Right lobe of liver (tissue), 6 donors: ENCODE results near the gene P3H2. TPM values are rescaled to one million over a fixed set of nuclear protein-coding genes. Genes with fewer than 3 reads are reported as not detected.

Experiments used
- ATAC-seq, 4 donors: fragments of 200-7000 bp; cut with Tn5 transposase; one replicate each; pipeline ENCODE4 v1.9.1; 2020; ENCODE audit warnings: mild to moderate bottlenecking in 4 of 4, moderate library complexity in 4 of 4
- DNase-seq, 3 donors: peaks; one replicate each; pipeline ENCODE4 v3.0.0-alpha.2; 2020
- H3K27ac ChIP-seq, 3 donors: fragments of 200-600 bp; one replicate each; pipeline ENCODE4 v1.8.0; 2022
- H3K27me3 ChIP-seq, 2 donors: fragments of 200-600 bp; one replicate each; pipeline ENCODE4 v1.8.0; 2022
- H3K36me3 ChIP-seq, 4 donors: fragments of 200-600 bp; sonication (generic) in 1 of 4; one replicate each; pipeline versions ENCODE4 v1.5.1 to v1.8.0; 2017 to 2022; ENCODE audit warnings: control low read depth in 1 of 4
- H3K4me1 ChIP-seq, 4 donors: fragments of 200-600 bp; sonication (generic) in 1 of 4; one replicate each; pipeline versions ENCODE4 v1.5.1 to v1.8.0; 2017 to 2022; ENCODE audit warnings: control low read depth in 1 of 4
- H3K4me3 ChIP-seq, 3 donors: fragments of 200-600 bp; one replicate each; pipeline ENCODE4 v1.8.0; 2022
- H3K9me3 ChIP-seq, 4 donors: fragments of 200-600 bp; sonication (generic) in 1 of 4; one replicate each; pipeline versions ENCODE4 v1.5.1 to v1.8.0; 2017 to 2022; ENCODE audit warnings: control low read depth in 1 of 4
- CTCF ChIP-seq, 4 donors: fragments of 200-600 bp in 3 of 4; fragments of 450-650 bp in 1 of 4; IDR thresholded peaks; one replicate each; pipeline versions ENCODE4 v1.5.1 to v1.8.0; 2016 to 2022; ENCODE audit warnings: antibody characterized with exemption in 4 of 4, mild to moderate bottlenecking in 2 of 4
- POLR2A ChIP-seq: fragments of 450-650 bp; IDR thresholded peaks from one replicate; pipeline ENCODE4 v1.6.1; 2017; ENCODE audit warnings: antibody characterized with exemption, mild to moderate bottlenecking
- WGBS: methylation state at CpG from one replicate; pipeline ENCODE4 v1.1.6; 2018; ENCODE audit warnings: low coverage, low lambda C conversion rate; ENCODE audit not compliant: insufficient coverage; ENCODE audit errors: missing lambda C conversion rate; 5-methylcytosine and 5-hydroxymethylcytosine counted together
- intact Hi-C, 2 donors: fragments of 100-400 bp; cut with DNase I; formaldehyde crosslinking; loops; one replicate each; pipeline versions ENCODE4 v1.11.2 to v1.14.1; 2022
- total RNA-seq, 6 experiments: library from RNA; depleted of rRNA in 2 of 6; stranded (reverse); fragments of >200 nt in 2 of 6; fragmentation: NEBNext Ultra II Directional in 3 of 6; extraction: Animal tissue kit (Norgen Biotek cat#: 25700) in 3 of 6; gene quantifications; one replicate each; pipeline versions ENCODE4 v1.1.0 to v1.2.4, GENCODE V29; 2016 to 2023
- donor health status: DM: no; HTN: yes; CAD: no.
- donor health status: DM: no; HTN: no; CAD: no.
- donor health status: DM: no; HTN: no; CAD: no.
- donor health status: DM: no; HTN: yes; CAD: no.
- donor health status: DM: no; HTN: yes; CAD: no.

The P3H2 gene
- total RNA-seq, 6 experiments from 2014 or later = 3.2 to 8.7 (median 6.5) TPM

GRCh38 chr3:190097617-190098016 is 23.1 kb downstream of the P3H2 start:
- no peaks in the 10 kb centered on the region for H3K4me1 ChIP-seq
- TF ChIP-seq POLR2A (no peak), CTCF (IDR thresholded peaks at IDR 0.05) (no peak)
- H3K27me3 ChIP-seq = no peaks in the 10 kb centered on the region
- DNase-seq (no peak), ATAC-seq (no peak)
- no peak overlapping the region for H3K4me3 ChIP-seq
- WGBS = 67% methylated on average over 3 of the region's 3 CpGs
- intact Hi-C loops = no loop called here
- H3K27ac ChIP-seq = no peak overlapping the region
- no peaks in the 10 kb centered on the region for H3K9me3 ChIP-seq
- no peaks in the 10 kb centered on the region for H3K36me3 ChIP-seq

GRCh38 chr3:190097025-190097424 is 23.7 kb downstream of the P3H2 start:
- 76% methylated on average over 4 of the region's 4 CpGs for WGBS
- H3K36me3 ChIP-seq = no peaks in the 10 kb centered on the region
- no peak for TF ChIP-seq CTCF (IDR thresholded peaks at IDR 0.05)
- no peak for TF ChIP-seq POLR2A

GRCh38 chr3:190096345-190096744 is 24.4 kb downstream of the P3H2 start:
- no peaks in the 10 kb centered on the region for H3K36me3 ChIP-seq
- H3K4me1 ChIP-seq = no peaks in the 10 kb centered on the region
- H3K4me3 ChIP-seq = no peak overlapping the region
- H3K27me3 ChIP-seq = no peaks in the 10 kb centered on the region
- ATAC-seq (no peak), DNase-seq (no peak)
- intact Hi-C loops = no loop called here
- no peak overlapping the region for H3K27ac ChIP-seq
- TF ChIP-seq POLR2A = no peak
- TF ChIP-seq CTCF (IDR thresholded peaks at IDR 0.05) = no peak
- H3K9me3 ChIP-seq = no peaks in the 10 kb centered on the region
- 79% methylated on average over 4 of the region's 4 CpGs for WGBS

More at GRCh38 chr3:190097025-190097424, 23.7 kb downstream of the P3H2 start:
- no peak overlapping the region for H3K27ac ChIP-seq
- intact Hi-C loops = no loop called here
- H3K4me3 ChIP-seq = no peak overlapping the region
- no peak for DNase-seq
- H3K27me3 ChIP-seq = no peaks in the 10 kb centered on the region
- no peaks in the 10 kb centered on the region for H3K9me3 ChIP-seq
- H3K4me1 ChIP-seq = no peaks in the 10 kb centered on the region
- no peak for ATAC-seq

- 37% methylated on average over 1 of the region's 1 CpG for WGBS
- intact Hi-C loops = no loop called here
- Histone ChIP-seq H3K27me3 (no peaks in the 10 kb centered on the region), H3K4me1 (no peaks in the 10 kb centered on the region), H3K4me3 (no peak overlapping the region), H3K9me3 (no peaks in the 10 kb centered on the region), H3K27ac (peak overlapping the region in 2 of 3 donors; percentile 9 to 41), H3K36me3 (no peaks in the 10 kb centered on the region)
- DNase-seq = no peak
- no peak for TF ChIP-seq CTCF (IDR thresholded peaks at IDR 0.05)
- no peak for TF ChIP-seq POLR2A
- peak; percentile 38 to 54 (median 44) for ATAC-seq
Measured at GRCh38 chr3:190094160-190094718, 26.5 kb downstream of the P3H2 start.
